K562 (cell line): ENCODE measurements around the gene ZNF181. TPM values are rescaled to one million over a fixed set of nuclear protein-coding genes. Genes with fewer than 3 reads are reported as not detected.
A peak's percentile ranks its signal among the peaks of the same experiment; 100 is the strongest.

Source experiments
- ATAC-seq: fragments of 200-7000 bp; cut with Tn5 transposase; 3 replicates; pipeline ENCODE4 v1.9.1; 2020; ENCODE audit warnings: moderate library complexity
- BruUV-seq: library from RNA; stranded (reverse); fragments of 400-500 nt; replicated peaks from 2 replicates; lab custom pipeline; 2021; lab: Mats Ljungman, UMichigan
- CTCF ChIA-PET: fragments of 300-600 bp; formaldehyde crosslinking; extraction: SDS; loops from one replicate; lab custom pipeline; 2021; ENCODE audit warnings: low intra/inter-chr PET ratio; lab: Yijun Ruan, JAX
- POLR2A ChIA-PET: fragments of 300-600, 350-650 bp; sonication (Branson Sonifier 250); formaldehyde crosslinking; extraction: SDS; loops from one replicate; lab custom pipeline; 2021; ENCODE audit warnings: antibody characterized with exemption, inconsistent platforms; lab: Yijun Ruan, JAX
- DNase-seq, 4 experiments: peaks; one replicate each; pipeline versions ENCODE4 v3.0.0 to v3.0.0-alpha.2; 2011 to 2018; ENCODE audit warnings: low spot score in 3 of 4, mixed read lengths in 3 of 4; ENCODE audit errors: extremely low read depth in 1 of 4
- FAIRE-seq: peaks from 2 replicates; lab custom pipeline; 2011; peaks lifted over from hg19 to GRCh38; lab: Jason Lieb, UNC
- H2AFZ ChIP-seq: 2 replicates; pipeline ENCODE4 v1.6.0; 2011; ENCODE audit warnings: low read depth, low read length, control low read depth, inconsistent platforms
- H3K27ac ChIP-seq: fragments of 200-600 bp; 3 replicates; pipeline ENCODE4 v1.8.0; 2011; ENCODE audit warnings: low read depth, mild to moderate bottlenecking, control low read depth, inconsistent platforms, low read length, moderate library complexity, mixed read lengths; ENCODE audit errors: extremely low read depth
- H3K27me3 ChIP-seq, 2 experiments: fragments of 300-600 bp in 1 of 2; 2 replicates in 1 of 2; 3 replicates in 1 of 2; pipeline versions ENCODE4 v1.6.0 to v1.8.0; 2011; ENCODE audit warnings: inconsistent platforms in 2 of 2, low read length in 2 of 2, mild to moderate bottlenecking in 1 of 2, mixed read lengths in 1 of 2, moderate library complexity in 1 of 2; ENCODE audit not compliant: control insufficient read depth in 2 of 2, insufficient read depth in 2 of 2
- H3K36me3 ChIP-seq: fragments of 300-600 bp; 3 replicates; pipeline ENCODE4 v1.8.0; 2011; ENCODE audit warnings: mild to moderate bottlenecking, low read length, inconsistent platforms; ENCODE audit not compliant: control insufficient read depth, insufficient read depth
- H3K4me1 ChIP-seq, 2 experiments: fragments of 200-600 bp in 1 of 2; replicated peaks in 1 of 2; 2 replicates in 1 of 2; 3 replicates in 1 of 2; pipeline versions ENCODE4 v1.5.1 to v1.8.0; 2011; ENCODE audit warnings: inconsistent platforms in 2 of 2, low read length in 2 of 2, mild to moderate bottlenecking in 1 of 2, mixed read lengths in 1 of 2, moderate library complexity in 1 of 2; ENCODE audit not compliant: control insufficient read depth in 2 of 2, insufficient read depth in 2 of 2
- H3K4me2 ChIP-seq: 2 replicates; pipeline ENCODE4 v1.6.1; 2011; ENCODE audit warnings: low read length, control low read depth, inconsistent platforms, mixed read lengths; ENCODE audit not compliant: insufficient read depth
- H3K4me3 ChIP-seq: fragments of 200-600 bp; sonication (generic), shearing (Covaris generic); 2 replicates; pipeline ENCODE4 v1.5.1; 2016; ENCODE audit warnings: control low read depth, inconsistent platforms
- H3K79me2 ChIP-seq: fragments of 200-600 bp; 3 replicates; pipeline ENCODE4 v1.8.0; 2011; ENCODE audit warnings: low read length, inconsistent platforms; ENCODE audit not compliant: control insufficient read depth, insufficient read depth
- H3K9ac ChIP-seq, 2 experiments: 2 replicates each; pipeline versions ENCODE4 v1.6.0 to v1.6.1; 2011; ENCODE audit warnings: low read depth in 2 of 2, low read length in 2 of 2, control low read depth in 1 of 2, inconsistent platforms in 1 of 2, mild to moderate bottlenecking in 1 of 2, mixed read lengths in 1 of 2; ENCODE audit not compliant: insufficient read depth in 1 of 2
- H3K9me1 ChIP-seq: one replicate; pipeline ENCODE4 v1.6.0; 2011; ENCODE audit warnings: inconsistent platforms, mild to moderate bottlenecking, low read length, moderate library complexity; ENCODE audit not compliant: control insufficient read depth, insufficient read depth
- H3K9me3 ChIP-seq: replicated peaks from 2 replicates; pipeline ENCODE4 v1.5.1; 2011; ENCODE audit warnings: low read depth, low read length, inconsistent platforms; ENCODE audit not compliant: control insufficient read depth, insufficient read depth
- H4K20me1 ChIP-seq: replicated peaks from 2 replicates; pipeline ENCODE4 v1.6.1; 2011; ENCODE audit warnings: low read length, inconsistent platforms, mixed read lengths; ENCODE audit not compliant: control insufficient read depth, insufficient read depth
- ERF ChIP-seq: fragments of 450-650 bp; formaldehyde crosslinking; IDR thresholded peaks from 2 replicates; pipeline ENCODE4 v1.4.0; 2020; ENCODE audit warnings: mild to moderate bottlenecking, mixed read lengths
- NCOA2 ChIP-seq, 2 experiments: fragments of 450-650 bp; IDR thresholded peaks; 2 replicates each; pipeline ENCODE4 v1.6.1; 2018; ENCODE audit warnings: mild to moderate bottlenecking in 2 of 2, moderate library complexity in 1 of 2; ENCODE audit not compliant: partially characterized antibody in 2 of 2
- SP2 ChIP-seq: IDR thresholded peaks from 2 replicates; pipeline ENCODE4 v1.6.1; 2011; ENCODE audit warnings: mild to moderate bottlenecking, low read depth, low read length, moderate library complexity; ENCODE audit not compliant: poor library complexity, severe bottlenecking; ENCODE audit errors: extremely low read depth
- ZNF324 ChIP-seq: fragments of 250-450 bp; sonication (Bioruptor Pico); IDR thresholded peaks from 2 replicates; pipeline ENCODE4 v1.4.0; 2020; ENCODE audit warnings: mild to moderate bottlenecking
- ZSCAN29 ChIP-seq: fragments of 450-650 bp; IDR thresholded peaks from 2 replicates; pipeline ENCODE4 v1.6.1; 2017
- in situ Hi-C: fragments of 300-500 bp; cut with MboI; formaldehyde crosslinking; loops from 4 replicates; pipeline ENCODE4 v1.15.0; 2018; ENCODE audit warnings: inconsistent platforms, mixed read lengths
- intact Hi-C: fragments of 100-400 bp; cut with micrococcal nuclease; formaldehyde crosslinking; loops from 2 replicates; pipeline ENCODE4 v1.14.2; 2022
- polyA plus RNA-seq, 8 experiments: library from polyadenylated mRNA; depleted of rRNA in 4 of 8; stranded (reverse) in 5 of 8; unstranded in 3 of 8; fragments of >200 nt; fragmentation: Nextera tagmentation in 2 of 8; fragmentation: Illumina TruSeq in 1 of 8; extraction: Ambion mirVana in 2 of 8; extraction: Trizol in 1 of 8; gene quantifications; 2 replicates each; pipeline versions ENCODE4 v1.2.1 to v1.2.3, GENCODE V29; 2011 to 2014; ENCODE audit warnings: inconsistent platforms in 1 of 8, missing spikeins in 1 of 8
- total RNA-seq, 7 experiments: library from RNA; depleted of rRNA in 6 of 7; stranded (reverse); fragments of >200 nt in 6 of 7; fragmentation: Illumina TruSeq in 2 of 7; extraction: Trizol in 2 of 7; gene quantifications; 2 replicates each; pipeline versions ENCODE4 v1.2.1 to v1.2.3, GENCODE V29; 2011 to 2021; ENCODE audit warnings: low replicate concordance in 1 of 7
- TF ChIP-seq, protein P1 (sequence below): fragments of 200-600 bp; sonication (generic); IDR thresholded peaks from one replicate; pipeline ENCODE4 v1.6.1; 2012; ENCODE audit warnings: mild to moderate bottlenecking, low read depth, low read length, inconsistent platforms
- TF ChIP-seq, protein P2 (sequence below), 3 experiments: fragments of 200-800 bp in 1 of 3; fragments of 250-450 bp in 1 of 3; fragments of 450-650 bp in 1 of 3; sonication (Bioruptor Pico) in 1 of 3; sonication (Bioruptor generic) in 1 of 3; formaldehyde crosslinking in 1 of 3; IDR thresholded peaks; 2 replicates each; pipeline versions ENCODE4 v1.6.1 to v1.8.0; 2016 to 2022; ENCODE audit warnings: mild to moderate bottlenecking in 2 of 3, missing genetic modification characterization in 2 of 3, missing compliant biosample characterization in 1 of 3, moderate library complexity in 1 of 3

ZNF181 gene
- total and polyA plus RNA-seq, 9 of the 15 experiments (the other 6 are each of a cell fraction or from before 2014, with no cell fraction given): 4.3 to 20.3 (median 12.1) TPM

DNA sequence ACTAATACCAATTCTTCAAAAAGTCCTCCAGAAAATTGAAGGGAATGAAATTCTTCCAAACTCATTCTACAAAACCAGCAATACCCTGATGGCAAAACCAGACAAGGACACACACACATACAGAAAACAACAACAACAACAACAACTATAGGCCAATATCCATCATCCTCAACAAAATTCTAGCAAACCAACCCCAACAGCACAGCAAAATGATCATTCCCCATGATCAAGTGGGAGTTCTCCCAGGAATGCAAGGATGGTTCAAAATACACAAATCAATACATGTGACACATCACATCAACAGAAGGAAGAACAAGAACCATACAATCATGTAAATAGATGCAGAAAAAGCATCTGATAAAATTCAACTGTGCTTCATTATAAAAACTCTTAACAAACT lies 18.7 kb upstream of the ZNF181 start:
- FAIRE-seq: no peak
- DNase-seq: no peak
- no peak for ATAC-seq
- Histone ChIP-seq H3K9me1 (no peaks in the 10 kb centered on the region), H3K27ac (no peak overlapping the region), H3K9ac (no peak overlapping the region), H2AFZ (no peak overlapping the region), H3K4me2 (no peak overlapping the region), H3K9me3 (peaks cover 2% of the 10 kb centered on the region; the same call in 1 of the 2 replicates), H4K20me1 (no peaks in the 10 kb centered on the region), H3K4me1 (peaks cover 0 to 4% of the 10 kb centered on the region in 2 experiments; a peak in 2 of 5 replicates), H3K27me3 (0 out of 5 replicates have a peak, but pooled peaks cover 0 to 4% of the 10 kb centered on the region in 2 experiments), H3K36me3 (no peaks in the 10 kb centered on the region), H3K4me3 (no peak overlapping the region), H3K79me2 (no peaks in the 10 kb centered on the region)
- no TSS peak for BruUV-seq
- ChIA-PET POLR2A (no interaction called here), CTCF (interaction anchor here (0.7 kb wide), 1 partner anchor 213 kb away, joined by 4 read pairs; no protein-coding TSS in a partner anchor)
- in situ Hi-C loops: loop anchor here (25.0 kb wide), 1 partner anchor 1278 kb away; no protein-coding TSS in a partner anchor
- intact Hi-C loops: no loop called here
- TF ChIP-seq SP2 (no peak), ZNF324 (CRISPR knock-in tag) (peak; percentile 91), ERF (CRISPR knock-in tag) (no peak), NCOA2 (IDR thresholded peaks at IDR 0.05; ENCODE audit: partially characterized antibody in 2 of 2) (no peak), ZSCAN29 (no peak)
- TF ChIP-seq, protein P1, sequence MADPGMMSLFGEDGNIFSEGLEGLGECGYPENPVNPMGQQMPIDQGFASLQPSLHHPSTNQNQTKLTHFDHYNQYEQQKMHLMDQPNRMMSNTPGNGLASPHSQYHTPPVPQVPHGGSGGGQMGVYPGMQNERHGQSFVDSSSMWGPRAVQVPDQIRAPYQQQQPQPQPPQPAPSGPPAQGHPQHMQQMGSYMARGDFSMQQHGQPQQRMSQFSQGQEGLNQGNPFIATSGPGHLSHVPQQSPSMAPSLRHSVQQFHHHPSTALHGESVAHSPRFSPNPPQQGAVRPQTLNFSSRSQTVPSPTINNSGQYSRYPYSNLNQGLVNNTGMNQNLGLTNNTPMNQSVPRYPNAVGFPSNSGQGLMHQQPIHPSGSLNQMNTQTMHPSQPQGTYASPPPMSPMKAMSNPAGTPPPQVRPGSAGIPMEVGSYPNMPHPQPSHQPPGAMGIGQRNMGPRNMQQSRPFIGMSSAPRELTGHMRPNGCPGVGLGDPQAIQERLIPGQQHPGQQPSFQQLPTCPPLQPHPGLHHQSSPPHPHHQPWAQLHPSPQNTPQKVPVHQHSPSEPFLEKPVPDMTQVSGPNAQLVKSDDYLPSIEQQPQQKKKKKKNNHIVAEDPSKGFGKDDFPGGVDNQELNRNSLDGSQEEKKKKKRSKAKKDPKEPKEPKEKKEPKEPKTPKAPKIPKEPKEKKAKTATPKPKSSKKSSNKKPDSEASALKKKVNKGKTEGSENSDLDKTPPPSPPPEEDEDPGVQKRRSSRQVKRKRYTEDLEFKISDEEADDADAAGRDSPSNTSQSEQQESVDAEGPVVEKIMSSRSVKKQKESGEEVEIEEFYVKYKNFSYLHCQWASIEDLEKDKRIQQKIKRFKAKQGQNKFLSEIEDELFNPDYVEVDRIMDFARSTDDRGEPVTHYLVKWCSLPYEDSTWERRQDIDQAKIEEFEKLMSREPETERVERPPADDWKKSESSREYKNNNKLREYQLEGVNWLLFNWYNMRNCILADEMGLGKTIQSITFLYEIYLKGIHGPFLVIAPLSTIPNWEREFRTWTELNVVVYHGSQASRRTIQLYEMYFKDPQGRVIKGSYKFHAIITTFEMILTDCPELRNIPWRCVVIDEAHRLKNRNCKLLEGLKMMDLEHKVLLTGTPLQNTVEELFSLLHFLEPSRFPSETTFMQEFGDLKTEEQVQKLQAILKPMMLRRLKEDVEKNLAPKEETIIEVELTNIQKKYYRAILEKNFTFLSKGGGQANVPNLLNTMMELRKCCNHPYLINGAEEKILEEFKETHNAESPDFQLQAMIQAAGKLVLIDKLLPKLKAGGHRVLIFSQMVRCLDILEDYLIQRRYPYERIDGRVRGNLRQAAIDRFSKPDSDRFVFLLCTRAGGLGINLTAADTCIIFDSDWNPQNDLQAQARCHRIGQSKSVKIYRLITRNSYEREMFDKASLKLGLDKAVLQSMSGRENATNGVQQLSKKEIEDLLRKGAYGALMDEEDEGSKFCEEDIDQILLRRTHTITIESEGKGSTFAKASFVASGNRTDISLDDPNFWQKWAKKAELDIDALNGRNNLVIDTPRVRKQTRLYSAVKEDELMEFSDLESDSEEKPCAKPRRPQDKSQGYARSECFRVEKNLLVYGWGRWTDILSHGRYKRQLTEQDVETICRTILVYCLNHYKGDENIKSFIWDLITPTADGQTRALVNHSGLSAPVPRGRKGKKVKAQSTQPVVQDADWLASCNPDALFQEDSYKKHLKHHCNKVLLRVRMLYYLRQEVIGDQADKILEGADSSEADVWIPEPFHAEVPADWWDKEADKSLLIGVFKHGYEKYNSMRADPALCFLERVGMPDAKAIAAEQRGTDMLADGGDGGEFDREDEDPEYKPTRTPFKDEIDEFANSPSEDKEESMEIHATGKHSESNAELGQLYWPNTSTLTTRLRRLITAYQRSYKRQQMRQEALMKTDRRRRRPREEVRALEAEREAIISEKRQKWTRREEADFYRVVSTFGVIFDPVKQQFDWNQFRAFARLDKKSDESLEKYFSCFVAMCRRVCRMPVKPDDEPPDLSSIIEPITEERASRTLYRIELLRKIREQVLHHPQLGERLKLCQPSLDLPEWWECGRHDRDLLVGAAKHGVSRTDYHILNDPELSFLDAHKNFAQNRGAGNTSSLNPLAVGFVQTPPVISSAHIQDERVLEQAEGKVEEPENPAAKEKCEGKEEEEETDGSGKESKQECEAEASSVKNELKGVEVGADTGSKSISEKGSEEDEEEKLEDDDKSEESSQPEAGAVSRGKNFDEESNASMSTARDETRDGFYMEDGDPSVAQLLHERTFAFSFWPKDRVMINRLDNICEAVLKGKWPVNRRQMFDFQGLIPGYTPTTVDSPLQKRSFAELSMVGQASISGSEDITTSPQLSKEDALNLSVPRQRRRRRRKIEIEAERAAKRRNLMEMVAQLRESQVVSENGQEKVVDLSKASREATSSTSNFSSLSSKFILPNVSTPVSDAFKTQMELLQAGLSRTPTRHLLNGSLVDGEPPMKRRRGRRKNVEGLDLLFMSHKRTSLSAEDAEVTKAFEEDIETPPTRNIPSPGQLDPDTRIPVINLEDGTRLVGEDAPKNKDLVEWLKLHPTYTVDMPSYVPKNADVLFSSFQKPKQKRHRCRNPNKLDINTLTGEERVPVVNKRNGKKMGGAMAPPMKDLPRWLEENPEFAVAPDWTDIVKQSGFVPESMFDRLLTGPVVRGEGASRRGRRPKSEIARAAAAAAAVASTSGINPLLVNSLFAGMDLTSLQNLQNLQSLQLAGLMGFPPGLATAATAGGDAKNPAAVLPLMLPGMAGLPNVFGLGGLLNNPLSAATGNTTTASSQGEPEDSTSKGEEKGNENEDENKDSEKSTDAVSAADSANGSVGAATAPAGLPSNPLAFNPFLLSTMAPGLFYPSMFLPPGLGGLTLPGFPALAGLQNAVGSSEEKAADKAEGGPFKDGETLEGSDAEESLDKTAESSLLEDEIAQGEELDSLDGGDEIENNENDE: no peak
- TF ChIP-seq, protein P2, sequence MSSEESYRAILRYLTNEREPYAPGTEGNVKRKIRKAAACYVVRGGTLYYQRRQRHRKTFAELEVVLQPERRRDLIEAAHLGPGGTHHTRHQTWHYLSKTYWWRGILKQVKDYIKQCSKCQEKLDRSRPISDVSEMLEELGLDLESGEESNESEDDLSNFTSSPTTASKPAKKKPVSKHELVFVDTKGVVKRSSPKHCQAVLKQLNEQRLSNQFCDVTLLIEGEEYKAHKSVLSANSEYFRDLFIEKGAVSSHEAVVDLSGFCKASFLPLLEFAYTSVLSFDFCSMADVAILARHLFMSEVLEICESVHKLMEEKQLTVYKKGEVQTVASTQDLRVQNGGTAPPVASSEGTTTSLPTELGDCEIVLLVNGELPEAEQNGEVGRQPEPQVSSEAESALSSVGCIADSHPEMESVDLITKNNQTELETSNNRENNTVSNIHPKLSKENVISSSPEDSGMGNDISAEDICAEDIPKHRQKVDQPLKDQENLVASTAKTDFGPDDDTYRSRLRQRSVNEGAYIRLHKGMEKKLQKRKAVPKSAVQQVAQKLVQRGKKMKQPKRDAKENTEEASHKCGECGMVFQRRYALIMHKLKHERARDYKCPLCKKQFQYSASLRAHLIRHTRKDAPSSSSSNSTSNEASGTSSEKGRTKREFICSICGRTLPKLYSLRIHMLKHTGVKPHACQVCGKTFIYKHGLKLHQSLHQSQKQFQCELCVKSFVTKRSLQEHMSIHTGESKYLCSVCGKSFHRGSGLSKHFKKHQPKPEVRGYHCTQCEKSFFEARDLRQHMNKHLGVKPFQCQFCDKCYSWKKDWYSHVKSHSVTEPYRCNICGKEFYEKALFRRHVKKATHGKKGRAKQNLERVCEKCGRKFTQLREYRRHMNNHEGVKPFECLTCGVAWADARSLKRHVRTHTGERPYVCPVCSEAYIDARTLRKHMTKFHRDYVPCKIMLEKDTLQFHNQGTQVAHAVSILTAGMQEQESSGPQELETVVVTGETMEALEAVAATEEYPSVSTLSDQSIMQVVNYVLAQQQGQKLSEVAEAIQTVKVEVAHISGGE (CRISPR knock-in tag; IDR thresholded peaks at IDR 0.05): no peak
